SK-N-SH (cell line): Measurements from ENCODE around the gene HSPH1. TPM values are rescaled to one million over a fixed set of nuclear protein-coding genes. Genes with fewer than 3 reads are reported as not detected.

Experiments used
- CTCF ChIA-PET: fragments of 300-600, 350-600 bp; formaldehyde crosslinking; extraction: SDS; loops from one replicate; lab custom pipeline; 2021; lab: Yijun Ruan, JAX
- POLR2A ChIA-PET: fragments of 350-600 bp; sonication (Branson Sonifier 250); formaldehyde crosslinking; extraction: SDS; loops from one replicate; lab custom pipeline; 2020; ENCODE audit warnings: antibody characterized with exemption, inconsistent platforms; lab: Yijun Ruan, JAX
- DNase-seq: peaks from one replicate; pipeline ENCODE4 v3.0.0; 2012
- H2AFZ ChIP-seq: fragments of 200-600 bp; sonication (generic); 2 replicates; pipeline ENCODE4 v1.8.1; 2016; ENCODE audit warnings: antibody characterized with exemption, mild to moderate bottlenecking, low read depth
- H3F3A ChIP-seq: fragments of 200-600 bp; sonication (generic); replicated peaks from 2 replicates; pipeline ENCODE3; 2016; ENCODE audit warnings: antibody characterized with exemption, mild to moderate bottlenecking; ENCODE audit not compliant: insufficient read depth
- H3K27ac ChIP-seq, 2 experiments: fragments of 200-500 bp in 1 of 2; fragments of 200-600 bp in 1 of 2; sonication (Bioruptor generic) in 1 of 2; sonication (generic), shearing (Covaris generic) in 1 of 2; 2 replicates each; pipeline versions ENCODE4 v1.5.1 to v1.6.1; 2014 to 2016; ENCODE audit warnings: low read depth in 2 of 2, inconsistent platforms in 1 of 2, low read length in 1 of 2, mild to moderate bottlenecking in 1 of 2, mixed read lengths in 1 of 2
- H3K27me3 ChIP-seq: fragments of 200-600 bp; sonication (generic), shearing (Covaris generic); 2 replicates; pipeline ENCODE4 v1.6.1; 2016; ENCODE audit warnings: mixed run types; ENCODE audit not compliant: insufficient read depth
- H3K36me3 ChIP-seq, 2 experiments: fragments of 200-500 bp in 1 of 2; fragments of 200-600 bp in 1 of 2; sonication (Bioruptor generic) in 1 of 2; sonication (generic) in 1 of 2; replicated peaks in 1 of 2; 2 replicates each; pipeline versions ENCODE3 to v1.5.1; 2014 to 2016; ENCODE audit warnings: low read length in 1 of 2, mild to moderate bottlenecking in 1 of 2; ENCODE audit not compliant: insufficient read depth in 2 of 2, control insufficient read depth in 1 of 2
- H3K4me1 ChIP-seq, 2 experiments: fragments of 200-500 bp in 1 of 2; fragments of 200-600 bp in 1 of 2; sonication (Bioruptor generic) in 1 of 2; sonication (generic), shearing (Covaris generic) in 1 of 2; 2 replicates each; pipeline versions ENCODE4 v1.5.1 to v1.6.1; 2014 to 2016; ENCODE audit warnings: low read depth in 1 of 2, low read length in 1 of 2, mixed run types in 1 of 2; ENCODE audit not compliant: insufficient read depth in 2 of 2, control insufficient read depth in 1 of 2
- H3K4me2 ChIP-seq: fragments of 200-600 bp; sonication (generic), shearing (Covaris generic); 2 replicates; pipeline ENCODE4 v1.6.1; 2017; ENCODE audit warnings: mixed run types
- H3K4me3 ChIP-seq, 2 experiments: fragments of 200-500 bp in 1 of 2; fragments of 200-600 bp in 1 of 2; sonication (Bioruptor generic) in 1 of 2; sonication (generic), shearing (Covaris generic) in 1 of 2; 2 replicates each; pipeline versions ENCODE4 v1.5.1 to v1.8.1; 2014 to 2016; ENCODE audit warnings: low read depth in 2 of 2, inconsistent platforms in 1 of 2, low read length in 1 of 2, mild to moderate bottlenecking in 1 of 2, mixed read lengths in 1 of 2, moderate library complexity in 1 of 2
- H3K79me2 ChIP-seq: fragments of 200-600 bp; sonication (generic); 2 replicates; pipeline ENCODE4 v1.8.1; 2017; ENCODE audit warnings: mild to moderate bottlenecking; ENCODE audit not compliant: insufficient read depth
- H3K9ac ChIP-seq: fragments of 200-600 bp; sonication (generic); 2 replicates; pipeline ENCODE4 v1.6.1; 2017; ENCODE audit warnings: mixed run types
- H3K9me2 ChIP-seq: fragments of 200-600 bp; sonication (generic); 2 replicates; pipeline ENCODE4 v1.6.1; 2017; ENCODE audit warnings: mixed run types
- H3K9me3 ChIP-seq: fragments of 200-600 bp; sonication (generic); 2 replicates; pipeline ENCODE4 v1.6.1; 2017; ENCODE audit warnings: mixed run types, mild to moderate bottlenecking, moderate library complexity
- H4K20me1 ChIP-seq: fragments of 200-600 bp; sonication (generic); 2 replicates; pipeline ENCODE4 v1.6.1; 2017; ENCODE audit warnings: mild to moderate bottlenecking, mixed run types; ENCODE audit not compliant: insufficient read depth
- CHD2 ChIP-seq: fragments of 150-350 bp; IDR thresholded peaks from 2 replicates; pipeline ENCODE4 v1.6.1; 2018; ENCODE audit warnings: low read length; ENCODE audit not compliant: partially characterized antibody
- FOSL2 ChIP-seq: IDR thresholded peaks from 2 replicates; pipeline ENCODE4 v1.4.0; 2012; ENCODE audit warnings: low read depth, mild to moderate bottlenecking, moderate library complexity, borderline replicate concordance
- JUND ChIP-seq: IDR thresholded peaks from 2 replicates; pipeline ENCODE4 v1.4.0; 2012
- NFIC ChIP-seq: IDR thresholded peaks from 2 replicates; pipeline ENCODE4 v1.4.0; 2012; ENCODE audit warnings: borderline replicate concordance
- PBX3 ChIP-seq: IDR thresholded peaks from 2 replicates; pipeline ENCODE4; 2012
- SMC3 ChIP-seq: IDR thresholded peaks from 2 replicates; pipeline ENCODE4 v1.6.1; 2012; ENCODE audit warnings: low read depth, low read length, improper control_type of control experiment
- TCF12 ChIP-seq: IDR thresholded peaks from 2 replicates; pipeline ENCODE4 v1.4.0; 2012
- WGBS: methylation state at CpG from one replicate; pipeline ENCODE4 v1.1.6; 2017; ENCODE audit warnings: low lambda C conversion rate; 5-methylcytosine and 5-hydroxymethylcytosine counted together
- polyA plus RNA-seq, 3 experiments: library from polyadenylated mRNA; depleted of rRNA; stranded (reverse); fragments of >200 nt; gene quantifications; 2 replicates each; pipeline ENCODE4 v1.2.3, GENCODE V29; 2012

HSPH1 gene
- polyA plus RNA-seq, 1 of the 3 experiments (the other 2 are of a cell fraction) = 32.8 TPM

- Histone ChIP-seq H3K4me1 (peaks cover 24 to 32% of the 10 kb centered on the region in 2 experiments; a peak in 3 of 4 replicates), H2AFZ (no peak overlapping the region), H3K79me2 (peaks cover 13% of the 10 kb centered on the region; the same call in 1 of the 2 replicates), H3K4me2 (no peak overlapping the region), H3K9ac (no peak overlapping the region), H3K27ac (peak overlapping the region in 1 of 2 experiments; percentile 4; a peak in 1 of 4 replicates), H3K4me3 (no peak overlapping the region), H3K36me3 (no peaks in the 10 kb centered on the region), H3K9me3 (no peaks in the 10 kb centered on the region), H4K20me1 (no peaks in the 10 kb centered on the region), H3K27me3 (no peaks in the 10 kb centered on the region), H3F3A (peaks cover 3% of the 10 kb centered on the region), H3K9me2 (no peaks in the 10 kb centered on the region)
- 88% methylated on average over 15 of the region's 15 CpGs for WGBS
- TF ChIP-seq NFIC = peak; percentile 35; the same call in 1 of the 2 replicates
- TF ChIP-seq CHD2 = no peak
- TF ChIP-seq JUND = no peak
- ChIA-PET POLR2A (no interaction called here), CTCF (interaction anchor here (2.3 to 2.6 kb wide), 2 partner anchors 8 to 217 kb away, joined by 8 to 22 read pairs; partner anchors contain the start of gene B3GLCT)
- DNase-seq = no peak
Observed at GRCh38 chr13:31207661-31208552, 46.2 kb upstream of the HSPH1 start.

- 0% methylated on average over 1 of the region's 1 CpG for WGBS
- Histone ChIP-seq H3K9me3 (no peaks in the 10 kb centered on the region), H3K9me2 (no peaks in the 10 kb centered on the region), H3K4me3 (no peak overlapping the region), H3K27me3 (no peaks in the 10 kb centered on the region), H4K20me1 (no peaks in the 10 kb centered on the region), H3K4me2 (no peak overlapping the region), H3K4me1 (peaks cover 29% of the 10 kb centered on the region in 2 experiments; a peak in 3 of 4 replicates), H2AFZ (no peak overlapping the region), H3K27ac (no peak overlapping the region; a peak in 1 of 4 replicates), H3F3A (peaks cover 10% of the 10 kb centered on the region), H3K36me3 (no peaks in the 10 kb centered on the region), H3K79me2 (peaks cover 22% of the 10 kb centered on the region; the same call in 1 of the 2 replicates), H3K9ac (no peak overlapping the region)
- ChIA-PET CTCF (no interaction called here), POLR2A (no interaction called here)
- TF ChIP-seq PBX3 (peak; percentile 84), JUND (peak; percentile 81), SMC3 (no peak), TCF12 (peak; percentile 65), FOSL2 (peak; percentile 77)
- DNase-seq = peak; percentile 40
Observed at GRCh38 chr13:31204592-31204991, 42.9 kb upstream of the HSPH1 start.
